Esophagus muscularis mucosa (tissue), 4 donors: ENCODE results near the gene GRPR. TPM values are rescaled to one million over a fixed set of nuclear protein-coding genes. Genes with fewer than 3 reads are reported as not detected.

Experiments
- DNase-seq: peaks from one replicate; pipeline ENCODE4 v3.0.0-alpha.2; 2017; ENCODE audit errors: extremely low spot score
- H3K27ac ChIP-seq, 4 donors: fragments of 200-600 bp; sonication (generic); replicated peaks in 1 of 4; 1 replicate in 3 of 4; 2 replicates in 1 of 4; pipeline ENCODE4 v1.5.1; 2016 to 2019; ENCODE audit warnings: mild to moderate bottlenecking in 1 of 4
- H3K27me3 ChIP-seq, 4 donors: fragments of 200-600 bp; sonication (generic); one replicate each; pipeline versions ENCODE4 v1.5.1 to v1.6.0; 2016 to 2019
- H3K36me3 ChIP-seq, 4 donors: fragments of 200-600 bp; sonication (generic); one replicate each; pipeline ENCODE4 v1.5.1; 2016 to 2019
- H3K4me1 ChIP-seq, 4 donors: fragments of 200-600 bp; sonication (generic); one replicate each; pipeline ENCODE4 v1.5.1; 2016 to 2019
- H3K4me3 ChIP-seq, 4 donors: fragments of 200-600 bp; sonication (generic); 1 replicate in 2 of 4; 2 replicates in 2 of 4; pipeline ENCODE4 v1.5.1; 2016 to 2019; ENCODE audit warnings: mild to moderate bottlenecking in 4 of 4, moderate library complexity in 1 of 4
- H3K9me3 ChIP-seq, 4 donors: fragments of 200-600 bp; sonication (generic); 1 replicate in 3 of 4; 2 replicates in 1 of 4; pipeline ENCODE4 v1.5.1; 2016 to 2019
- EP300 ChIP-seq: sonication (generic); formaldehyde crosslinking; IDR thresholded peaks from one replicate; pipeline ENCODE4 v1.6.1; 2017; ENCODE audit warnings: antibody characterized with exemption
- POLR2A ChIP-seq: fragments of 450-650 bp; IDR thresholded peaks from one replicate; pipeline ENCODE4 v1.6.1; 2017; ENCODE audit warnings: antibody characterized with exemption, moderate library complexity, mild to moderate bottlenecking, low read depth
- POLR2AphosphoS5 ChIP-seq, 2 donors: sonication (generic); formaldehyde crosslinking; IDR thresholded peaks; one replicate each; pipeline ENCODE4 v1.6.1; 2017; ENCODE audit warnings: antibody characterized with exemption in 2 of 2
- WGBS: methylation state at CpG from one replicate; pipeline ENCODE4 v1.1.5; 2018; 5-methylcytosine and 5-hydroxymethylcytosine counted together
- intact Hi-C: fragments of 100-400 bp; cut with DNase I; formaldehyde crosslinking; loops from one replicate; pipeline ENCODE4 v1.15.1; 2023
- total RNA-seq, 4 donors: library from RNA; depleted of rRNA; stranded (reverse); fragments of >200 nt; gene quantifications; one replicate each; pipeline versions ENCODE4 v1.1.0 to v1.2.1, GENCODE V29; 2016
- TF ChIP-seq, protein P1 (sequence below), 3 experiments: fragments of 200-600 bp in 2 of 3; fragments of 450-650 bp in 1 of 3; sonication (generic) in 2 of 3; IDR thresholded peaks; one replicate each; pipeline ENCODE4 v1.5.1; 2017 to 2019; ENCODE audit warnings: antibody characterized with exemption in 3 of 3, mild to moderate bottlenecking in 2 of 3, moderate library complexity in 1 of 3

GRPR gene
- total RNA-seq, 4 donors from 2014 or later = 7.8 to 15.0 (median 12.4) TPM

GRCh38 chrX:16130707-16131106 is 7.3 kb downstream of the GRPR start:
- Histone ChIP-seq H3K36me3 (no peaks in the 10 kb centered on the region), H3K4me3 (no peak overlapping the region), H3K9me3 (no peaks in the 10 kb centered on the region), H3K27me3 (no peaks in the 10 kb centered on the region), H3K4me1 (peaks cover 0 to 7% (median 2%) of the 10 kb centered on the region in 4 donors), H3K27ac (peak overlapping the region in 1 of 4 donors; percentile 34)
- WGBS = 63% methylated on average over 2 of the region's 2 CpGs
- intact Hi-C loops = no loop called here
- no peak for TF ChIP-seq POLR2AphosphoS5 (IDR thresholded peaks at IDR 0.05)
- TF ChIP-seq POLR2A = no peak
- DNase-seq = no peak

DNA sequence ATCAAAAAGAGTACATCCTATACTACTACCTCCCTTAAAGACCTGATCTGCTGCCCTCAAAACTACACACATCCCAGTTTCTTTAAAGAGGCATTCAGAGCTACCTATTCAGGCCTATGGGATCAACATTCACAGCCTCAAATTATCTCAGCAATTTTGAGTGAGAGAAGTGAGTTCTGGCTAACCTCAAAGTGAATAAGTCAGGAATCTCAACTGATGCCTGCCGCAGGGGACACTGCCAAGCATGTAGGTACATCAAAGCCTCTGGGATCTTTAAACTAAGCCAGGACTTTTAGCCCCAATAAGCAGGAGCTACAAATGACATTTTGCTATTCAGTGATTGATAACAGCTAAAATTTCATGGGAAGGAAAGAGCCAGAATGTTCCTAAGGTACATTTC is 11.6 kb downstream of the GRPR start:
- 38% methylated on average over 1 of the region's 1 CpG for WGBS
- H3K27me3 ChIP-seq = no peaks in the 10 kb centered on the region
- DNase-seq = no peak
- H3K4me1 ChIP-seq = peaks cover 0 to 20% (median 4%) of the 10 kb centered on the region in 4 donors
- intact Hi-C loops = no loop called here
- peak overlapping the region; percentile 18 to 53 (median 43) for H3K27ac ChIP-seq
- H3K36me3 ChIP-seq = no peaks in the 10 kb centered on the region
- H3K4me3 ChIP-seq = no peak overlapping the region
- TF ChIP-seq POLR2A (no peak), POLR2AphosphoS5 (IDR thresholded peaks at IDR 0.05) (no peak), EP300 (no peak)
- TF ChIP-seq, protein P1, sequence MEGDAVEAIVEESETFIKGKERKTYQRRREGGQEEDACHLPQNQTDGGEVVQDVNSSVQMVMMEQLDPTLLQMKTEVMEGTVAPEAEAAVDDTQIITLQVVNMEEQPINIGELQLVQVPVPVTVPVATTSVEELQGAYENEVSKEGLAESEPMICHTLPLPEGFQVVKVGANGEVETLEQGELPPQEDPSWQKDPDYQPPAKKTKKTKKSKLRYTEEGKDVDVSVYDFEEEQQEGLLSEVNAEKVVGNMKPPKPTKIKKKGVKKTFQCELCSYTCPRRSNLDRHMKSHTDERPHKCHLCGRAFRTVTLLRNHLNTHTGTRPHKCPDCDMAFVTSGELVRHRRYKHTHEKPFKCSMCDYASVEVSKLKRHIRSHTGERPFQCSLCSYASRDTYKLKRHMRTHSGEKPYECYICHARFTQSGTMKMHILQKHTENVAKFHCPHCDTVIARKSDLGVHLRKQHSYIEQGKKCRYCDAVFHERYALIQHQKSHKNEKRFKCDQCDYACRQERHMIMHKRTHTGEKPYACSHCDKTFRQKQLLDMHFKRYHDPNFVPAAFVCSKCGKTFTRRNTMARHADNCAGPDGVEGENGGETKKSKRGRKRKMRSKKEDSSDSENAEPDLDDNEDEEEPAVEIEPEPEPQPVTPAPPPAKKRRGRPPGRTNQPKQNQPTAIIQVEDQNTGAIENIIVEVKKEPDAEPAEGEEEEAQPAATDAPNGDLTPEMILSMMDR (IDR thresholded peaks at IDR 0.05) = no peak
- no peaks in the 10 kb centered on the region for H3K9me3 ChIP-seq

DNA sequence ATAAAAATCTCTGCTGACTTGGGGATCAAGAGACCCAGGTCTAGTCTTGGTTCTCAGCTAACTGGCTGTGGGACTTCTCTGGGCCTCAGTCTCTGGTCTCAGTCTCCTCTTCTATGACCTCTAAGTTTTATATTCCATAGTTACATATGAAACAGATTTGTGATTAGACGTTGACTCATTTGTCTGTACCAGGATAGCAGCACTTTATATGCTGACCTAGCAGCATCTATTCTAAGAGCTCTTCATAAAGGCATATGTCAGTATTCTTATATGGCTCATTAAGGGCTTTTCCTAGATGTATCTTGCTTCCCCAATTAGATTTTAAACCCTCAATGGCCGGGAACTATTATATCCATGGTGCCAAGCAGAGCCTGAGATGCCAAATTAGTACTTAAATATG is 12.7 kb downstream of the GRPR start:
- Histone ChIP-seq H3K4me3 (no peak overlapping the region), H3K27ac (peak overlapping the region; percentile 36 to 54 (median 48)), H3K9me3 (no peaks in the 10 kb centered on the region), H3K36me3 (no peaks in the 10 kb centered on the region), H3K4me1 (peaks cover 0 to 23% (median 4%) of the 10 kb centered on the region in 4 donors), H3K27me3 (no peaks in the 10 kb centered on the region)
- DNase-seq = no peak
- 60% methylated on average over 2 of the region's 2 CpGs for WGBS
- TF ChIP-seq, protein P1 (IDR thresholded peaks at IDR 0.05) = no peak
- intact Hi-C loops = no loop called here

DNA sequence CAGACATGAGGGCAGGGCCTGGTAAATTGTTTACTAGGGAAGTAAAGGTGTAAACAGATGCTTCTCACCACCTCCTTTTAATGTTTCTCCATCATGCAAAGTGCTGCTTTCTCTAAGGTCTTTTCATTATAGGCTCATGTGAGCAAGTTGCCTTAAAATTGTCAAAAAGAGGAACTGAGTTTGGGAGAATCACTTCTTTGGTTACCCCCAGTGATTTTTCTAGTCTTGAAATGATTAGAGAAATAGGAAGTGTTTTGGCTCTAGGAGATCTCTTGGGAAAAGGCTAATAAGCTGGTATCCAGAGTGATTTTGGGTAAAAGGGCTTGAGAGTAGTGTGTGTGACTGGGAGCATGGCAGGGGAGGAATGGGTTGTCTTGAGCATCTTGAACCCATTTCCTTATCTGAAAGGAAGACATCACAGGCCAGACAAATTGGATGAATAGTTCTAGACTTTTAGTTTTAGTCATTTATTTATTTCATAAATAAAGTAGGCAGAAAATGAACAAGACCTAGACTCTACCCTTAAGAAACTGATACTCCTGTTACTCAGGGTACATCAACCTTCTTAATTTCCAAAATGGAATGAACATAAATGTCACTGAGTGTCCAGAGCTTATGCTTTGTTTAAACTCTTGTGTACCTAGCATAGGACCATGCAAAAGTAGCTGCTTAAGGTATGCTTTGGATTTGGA is 14.2 kb downstream of the GRPR start:
- no peak for DNase-seq
- Histone ChIP-seq H3K36me3 (no peaks in the 10 kb centered on the region), H3K27me3 (no peaks in the 10 kb centered on the region), H3K9me3 (no peaks in the 10 kb centered on the region), H3K4me3 (no peak overlapping the region), H3K27ac (peak overlapping the region in 2 of 4 donors; percentile 4 to 10), H3K4me1 (peaks cover 0 to 32% (median 4%) of the 10 kb centered on the region in 4 donors)
- intact Hi-C loops = no loop called here
- TF ChIP-seq, protein P1 (IDR thresholded peaks at IDR 0.05) = no peak
- TF ChIP-seq POLR2AphosphoS5 (IDR thresholded peaks at IDR 0.05) = no peak
- no peak for TF ChIP-seq EP300

- no peaks in the 10 kb centered on the region for H3K27me3 ChIP-seq
- DNase-seq = no peak
- intact Hi-C loops = no loop called here
- peaks cover 0 to 36% (median 4%) of the 10 kb centered on the region in 4 donors for H3K4me1 ChIP-seq
- no peaks in the 10 kb centered on the region for H3K36me3 ChIP-seq
- 65% methylated on average over 1 of the region's 1 CpG for WGBS
- no peaks in the 10 kb centered on the region for H3K9me3 ChIP-seq
- H3K4me3 ChIP-seq = no peak overlapping the region
- TF ChIP-seq POLR2A (no peak), EP300 (no peak), POLR2AphosphoS5 (IDR thresholded peaks at IDR 0.05) (no peak)
- TF ChIP-seq, protein P1 (IDR thresholded peaks at IDR 0.05) = no peak
- H3K27ac ChIP-seq = no peak overlapping the region
Measured at GRCh38 chrX:16138108-16138427, 14.7 kb downstream of the GRPR start.
